22Rv1 (cell line): ENCODE data around the gene NCKAP5L.

Experiments used
- ZFX ChIP-seq: fragments of 450-650 bp; IDR thresholded peaks from 2 replicates; pipeline ENCODE4 v1.6.1; 2017; ENCODE audit warnings: antibody characterized with exemption, borderline replicate concordance
- TF ChIP-seq, protein P1 (sequence below): fragments of 450-650 bp; IDR thresholded peaks from 2 replicates; pipeline ENCODE4 v1.5.1; 2017; ENCODE audit warnings: mild to moderate bottlenecking

DNA sequence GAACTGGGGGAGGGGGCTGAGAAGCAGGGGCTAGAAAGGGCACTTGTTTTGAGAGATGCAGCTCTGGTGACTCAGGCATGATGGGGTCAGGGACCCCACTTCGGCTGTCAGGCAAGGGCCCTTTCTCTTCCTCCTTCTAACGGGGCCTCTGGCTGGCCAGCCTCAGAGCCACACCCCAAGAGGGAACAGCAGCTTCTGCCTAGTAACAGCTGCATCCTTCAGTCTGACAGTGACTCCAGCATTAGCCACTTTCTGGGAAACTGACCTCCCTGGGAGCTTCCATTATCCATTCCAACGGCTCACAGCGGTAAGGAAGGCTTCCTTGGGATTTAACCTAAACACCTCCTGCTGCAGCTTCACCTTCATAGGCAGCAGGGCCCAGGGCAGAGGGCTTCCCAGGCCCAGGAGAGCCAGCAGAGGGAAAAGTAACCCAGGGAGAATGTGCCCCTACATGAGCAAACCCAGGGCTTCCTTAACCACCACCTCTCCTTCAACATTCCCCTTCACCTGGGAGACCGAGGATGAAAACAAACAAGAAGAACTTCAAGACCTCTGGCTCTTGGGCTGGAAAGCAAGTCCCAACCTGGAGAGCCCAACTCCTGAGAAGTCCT lies 2.7 kb downstream of the NCKAP5L start:
- TF ChIP-seq, protein P1, sequence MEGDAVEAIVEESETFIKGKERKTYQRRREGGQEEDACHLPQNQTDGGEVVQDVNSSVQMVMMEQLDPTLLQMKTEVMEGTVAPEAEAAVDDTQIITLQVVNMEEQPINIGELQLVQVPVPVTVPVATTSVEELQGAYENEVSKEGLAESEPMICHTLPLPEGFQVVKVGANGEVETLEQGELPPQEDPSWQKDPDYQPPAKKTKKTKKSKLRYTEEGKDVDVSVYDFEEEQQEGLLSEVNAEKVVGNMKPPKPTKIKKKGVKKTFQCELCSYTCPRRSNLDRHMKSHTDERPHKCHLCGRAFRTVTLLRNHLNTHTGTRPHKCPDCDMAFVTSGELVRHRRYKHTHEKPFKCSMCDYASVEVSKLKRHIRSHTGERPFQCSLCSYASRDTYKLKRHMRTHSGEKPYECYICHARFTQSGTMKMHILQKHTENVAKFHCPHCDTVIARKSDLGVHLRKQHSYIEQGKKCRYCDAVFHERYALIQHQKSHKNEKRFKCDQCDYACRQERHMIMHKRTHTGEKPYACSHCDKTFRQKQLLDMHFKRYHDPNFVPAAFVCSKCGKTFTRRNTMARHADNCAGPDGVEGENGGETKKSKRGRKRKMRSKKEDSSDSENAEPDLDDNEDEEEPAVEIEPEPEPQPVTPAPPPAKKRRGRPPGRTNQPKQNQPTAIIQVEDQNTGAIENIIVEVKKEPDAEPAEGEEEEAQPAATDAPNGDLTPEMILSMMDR: no peak
- no peak for TF ChIP-seq ZFX
